IPS-18a (cell line): ENCODE measurements around the gene TRIAP1.
"Not testable (repeated sequence)": the region's sequence is repeated elsewhere in the genome, so short reads cannot be mapped to it uniquely, and the experiment has no call there.

Experiments
- H3K27ac ChIP-seq: one replicate; pipeline ENCODE4 v1.5.1; 2013; ENCODE audit warnings: low read length
- H3K27me3 ChIP-seq: one replicate; pipeline ENCODE4 v1.6.1; 2013; ENCODE audit warnings: mild to moderate bottlenecking, low read length; ENCODE audit not compliant: control insufficient read depth, insufficient read depth
- H3K36me3 ChIP-seq: one replicate; pipeline ENCODE4 v1.6.1; 2013; ENCODE audit warnings: low read depth, low read length; ENCODE audit not compliant: control insufficient read depth
- H3K4me1 ChIP-seq: one replicate; pipeline ENCODE4 v1.6.1; 2013; ENCODE audit warnings: low read depth, low read length; ENCODE audit not compliant: control insufficient read depth
- H3K4me3 ChIP-seq: one replicate; pipeline ENCODE4 v1.5.1; 2013; ENCODE audit warnings: low read length
- H3K9ac ChIP-seq: one replicate; pipeline ENCODE4 v1.6.1; 2013; ENCODE audit warnings: mild to moderate bottlenecking, low read length, moderate library complexity
- H3K9me3 ChIP-seq: one replicate; pipeline ENCODE4 v1.6.1; 2013; ENCODE audit warnings: low read depth, low read length; ENCODE audit not compliant: control insufficient read depth

Gene TRIAP1

GRCh38 chr12:120466560-120467315 lies 20.6 kb upstream of the TRIAP1 start:
- H3K9ac ChIP-seq = no peak overlapping the region
- H3K36me3 ChIP-seq = peaks cover 47% of the 10 kb centered on the region

GRCh38 chr12:120465756-120466155 lies 19.6 kb upstream of the TRIAP1 start:
- H3K4me3 ChIP-seq = no peak overlapping the region
- no peak overlapping the region for H3K9ac ChIP-seq
- H3K36me3 ChIP-seq = peaks cover 55% of the 10 kb centered on the region
- H3K9me3 ChIP-seq = no peaks in the 10 kb centered on the region
- H3K27me3 ChIP-seq = no peaks in the 10 kb centered on the region
- no peaks in the 10 kb centered on the region for H3K4me1 ChIP-seq
- no peak overlapping the region for H3K27ac ChIP-seq

More at GRCh38 chr12:120466560-120467315, 20.6 kb upstream of the TRIAP1 start:
- no peaks in the 10 kb centered on the region for H3K4me1 ChIP-seq
- H3K27me3 ChIP-seq = no peaks in the 10 kb centered on the region
- H3K4me3 ChIP-seq = no peak overlapping the region
- H3K9me3 ChIP-seq = no peaks in the 10 kb centered on the region
- H3K27ac ChIP-seq = no peak overlapping the region

- no peaks in the 10 kb centered on the region for H3K4me1 ChIP-seq
- H3K36me3 ChIP-seq = peaks cover 74% of the 10 kb centered on the region
- H3K9ac ChIP-seq = no peak overlapping the region
- H3K9me3 ChIP-seq = no peaks in the 10 kb centered on the region
- H3K4me3 ChIP-seq = no peak overlapping the region
- H3K27me3 ChIP-seq = no peaks in the 10 kb centered on the region
- H3K27ac ChIP-seq = no peak overlapping the region
Measured at GRCh38 chr12:120463712-120464111, 17.5 kb upstream of the TRIAP1 start.

GRCh38 chr12:120462099-120462640 lies 16.0 kb upstream of the TRIAP1 start:
- H3K9ac ChIP-seq = no peak overlapping the region
- H3K9me3 ChIP-seq = no peaks in the 10 kb centered on the region
- no peaks in the 10 kb centered on the region for H3K27me3 ChIP-seq
- H3K4me3 ChIP-seq = no peak overlapping the region
- H3K4me1 ChIP-seq = no peaks in the 10 kb centered on the region
- no peak overlapping the region for H3K27ac ChIP-seq
- peaks cover 84% of the 10 kb centered on the region for H3K36me3 ChIP-seq

GRCh38 chr12:120460157-120460556 lies 14.0 kb upstream of the TRIAP1 start:
- Histone ChIP-seq H3K9me3 (no peaks in the 10 kb centered on the region), H3K27ac (no peak overlapping the region), H3K27me3 (no peaks in the 10 kb centered on the region), H3K9ac (no peak overlapping the region), H3K4me3 (no peak overlapping the region), H3K4me1 (no peaks in the 10 kb centered on the region), H3K36me3 (peaks cover 88% of the 10 kb centered on the region)

GRCh38 chr12:120457133-120457532 lies 10.9 kb upstream of the TRIAP1 start:
- no peak overlapping the region for H3K4me3 ChIP-seq

GRCh38 chr12:120455302-120455701 lies 9.1 kb upstream of the TRIAP1 start:
- Histone ChIP-seq H3K9me3 (no peaks in the 10 kb centered on the region), H3K27ac (no peak overlapping the region), H3K9ac (no peak overlapping the region), H3K36me3 (peaks cover 60% of the 10 kb centered on the region), H3K4me1 (no peaks in the 10 kb centered on the region), H3K27me3 (no peaks in the 10 kb centered on the region), H3K4me3 (no peak overlapping the region)

More at GRCh38 chr12:120457133-120457532, 10.9 kb upstream of the TRIAP1 start:
- Histone ChIP-seq H3K36me3 (peaks cover 69% of the 10 kb centered on the region), H3K9me3 (no peaks in the 10 kb centered on the region), H3K27ac (no peak overlapping the region), H3K9ac (no peak overlapping the region), H3K4me1 (no peaks in the 10 kb centered on the region), H3K27me3 (no peaks in the 10 kb centered on the region)

- Histone ChIP-seq H3K9ac (no peak overlapping the region), H3K4me1 (no peaks in the 10 kb centered on the region), H3K27me3 (no peaks in the 10 kb centered on the region), H3K4me3 (no peak overlapping the region), H3K36me3 (peaks cover 54% of the 10 kb centered on the region), H3K27ac (no peak overlapping the region), H3K9me3 (no peaks in the 10 kb centered on the region)
Measured at GRCh38 chr12:120453977-120454376, 7.8 kb upstream of the TRIAP1 start.

- no peak overlapping the region for H3K9ac ChIP-seq
- H3K27me3 ChIP-seq = no peaks in the 10 kb centered on the region
- H3K4me1 ChIP-seq = no peaks in the 10 kb centered on the region
- no peak overlapping the region for H3K27ac ChIP-seq
- H3K4me3 ChIP-seq = no peak overlapping the region
- no peaks in the 10 kb centered on the region for H3K9me3 ChIP-seq
- H3K36me3 ChIP-seq = peaks cover 47% of the 10 kb centered on the region
Measured at GRCh38 chr12:120453060-120453750, 7.0 kb upstream of the TRIAP1 start.

GRCh38 chr12:120452524-120452923 lies 6.3 kb upstream of the TRIAP1 start:
- H3K36me3 ChIP-seq = peaks cover 44% of the 10 kb centered on the region
- not testable (repeated sequence) for H3K9ac ChIP-seq, H3K27ac ChIP-seq, H3K4me3 ChIP-seq, H3K27me3 ChIP-seq, H3K4me1 ChIP-seq, H3K9me3 ChIP-seq

GRCh38 chr12:120447992-120448391 lies 1.8 kb upstream of the TRIAP1 start:
- peaks cover 38% of the 10 kb centered on the region for H3K36me3 ChIP-seq
- no peak overlapping the region for H3K4me3 ChIP-seq
- no peak overlapping the region for H3K9ac ChIP-seq
- no peaks in the 10 kb centered on the region for H3K4me1 ChIP-seq
- H3K27me3 ChIP-seq = no peaks in the 10 kb centered on the region
- no peak overlapping the region for H3K27ac ChIP-seq
- no peaks in the 10 kb centered on the region for H3K9me3 ChIP-seq
